ENCODE results near the gene TECTA.

- TF ChIP-seq CTCF (IDR thresholded peaks at IDR 0.05; ENCODE audit: low read depth, low read length, poor library complexity, severe bottlenecking): no peak
- TF ChIP-seq EZH2phosphoT487 (IDR thresholded peaks at IDR 0.05; ENCODE audit: borderline replicate concordance, low read length): no peak
Measured at GRCh38 chr11:121213362-121213893, 112.4 kb downstream of the TECTA start.

Measured in DOHH2 (cell line).